HEK293T (cell line): Measurements from ENCODE around the gene RBM10.

Experiments used
- CTCF ChIA-PET: fragments of 350-600 bp; formaldehyde crosslinking; extraction: SDS; loops from one replicate; lab custom pipeline; 2021; ENCODE audit warnings: antibody characterized with exemption, inconsistent platforms; lab: Yijun Ruan, JAX
- POLR2A ChIA-PET: fragments of 350-600 bp; formaldehyde crosslinking; extraction: SDS; loops from one replicate; lab custom pipeline; 2020; ENCODE audit warnings: antibody characterized with exemption, inconsistent platforms; lab: Yijun Ruan, JAX
- DNase-seq: peaks from one replicate; pipeline ENCODE4 v3.0.0; 2012; ENCODE audit warnings: mixed read lengths; ENCODE audit errors: extremely low spot score
- ARNT ChIP-seq: fragments of 450-650 bp; IDR thresholded peaks from 2 replicates; pipeline ENCODE4 v1.6.1; 2017; ENCODE audit warnings: mild to moderate bottlenecking
- BHLHE40 ChIP-seq: fragments of 450-650 bp; IDR thresholded peaks from 2 replicates; pipeline ENCODE4 v1.6.1; 2016; ENCODE audit warnings: mild to moderate bottlenecking, moderate library complexity, borderline replicate concordance
- CTBP1 ChIP-seq: fragments of 450-650 bp; IDR thresholded peaks from 2 replicates; pipeline ENCODE4 v1.6.1; 2016; ENCODE audit warnings: borderline replicate concordance
- ELF4 ChIP-seq: fragments of 450-650 bp; IDR thresholded peaks from 2 replicates; pipeline ENCODE4 v1.6.1; 2017; ENCODE audit warnings: antibody characterized with exemption
- FOXA1 ChIP-seq: fragments of 450-650 bp; IDR thresholded peaks from 2 replicates; pipeline ENCODE4 v1.6.1; 2016; ENCODE audit warnings: mild to moderate bottlenecking
- FOXK2 ChIP-seq: fragments of 450-650 bp; IDR thresholded peaks from 2 replicates; pipeline ENCODE4 v1.6.1; 2016; ENCODE audit warnings: mild to moderate bottlenecking
- FOXM1 ChIP-seq: fragments of 450-650 bp; IDR thresholded peaks from 2 replicates; pipeline ENCODE4 v1.6.1; 2017; ENCODE audit warnings: mild to moderate bottlenecking, borderline replicate concordance
- HDGF ChIP-seq: fragments of 450-650 bp; IDR thresholded peaks from 2 replicates; pipeline ENCODE4 v1.6.1; 2017; ENCODE audit warnings: antibody characterized with exemption, borderline replicate concordance
- L3MBTL2 ChIP-seq: fragments of 450-650 bp; conservative IDR thresholded peaks from 2 replicates; pipeline ENCODE4 v1.6.1; 2016; ENCODE audit warnings: mild to moderate bottlenecking
- LEF1 ChIP-seq: fragments of 450-650 bp; IDR thresholded peaks from 2 replicates; pipeline ENCODE4 v1.6.1; 2017; ENCODE audit warnings: mild to moderate bottlenecking, borderline replicate concordance
- NFRKB ChIP-seq: fragments of 450-650 bp; IDR thresholded peaks from 2 replicates; pipeline ENCODE4 v1.6.1; 2016; ENCODE audit warnings: mild to moderate bottlenecking, moderate library complexity
- PKNOX1 ChIP-seq: fragments of 450-650 bp; IDR thresholded peaks from 2 replicates; pipeline ENCODE4 v1.6.1; 2016
- SP1 ChIP-seq: fragments of 450-650 bp; IDR thresholded peaks from 2 replicates; pipeline ENCODE4 v1.6.1; 2017
- SUZ12 ChIP-seq: fragments of 450-650 bp; IDR thresholded peaks from 2 replicates; pipeline ENCODE4 v1.6.1; 2016; ENCODE audit warnings: mild to moderate bottlenecking
- TARDBP ChIP-seq: fragments of 450-650 bp; IDR thresholded peaks from 2 replicates; pipeline ENCODE4 v1.6.1; 2016
- ZNF384 ChIP-seq: fragments of 450-650 bp; IDR thresholded peaks from 2 replicates; pipeline ENCODE4 v1.6.1; 2016

RBM10 gene

GRCh38 chrX:47233333-47234113 lies 88.5 kb downstream of the RBM10 start:
- peak; percentile 87 for DNase-seq
- POLR2A ChIA-PET = interaction anchor here (0.5 to 2.7 kb wide), 18 partner anchors 13 to 339 kb away, joined by 3 to 21 read pairs (median 4); no protein-coding TSS in a partner anchor
- TF ChIP-seq BHLHE40 (no peak), CTBP1 (no peak), SP1 (no peak), FOXK2 (no peak), NFRKB (peak; percentile 49; the same call in 1 of the 2 replicates), FOXM1 (no peak), ELF4 (no peak), FOXA1 (no peak), PKNOX1 (no peak), L3MBTL2 (peak; percentile 23; the same call in 1 of the 2 replicates)
- CTCF ChIA-PET = interaction anchor here (0.6 kb wide), 2 partner anchors 83 to 90 kb away, joined by 3 read pairs; no protein-coding TSS in a partner anchor

GRCh38 chrX:47234583-47234982 lies 89.6 kb downstream of the RBM10 start:
- TF ChIP-seq FOXK2 (no peak), ZNF384 (no peak), BHLHE40 (no peak), SUZ12 (no peak), SP1 (no peak), FOXA1 (no peak), NFRKB (no peak), CTBP1 (no peak), FOXM1 (no peak), TARDBP (no peak), LEF1 (no peak), ARNT (no peak), ELF4 (no peak), L3MBTL2 (no peak), PKNOX1 (no peak), HDGF (no peak)
- ChIA-PET POLR2A (no interaction called here), CTCF (no interaction called here)
- DNase-seq = no peak

- TF ChIP-seq NFRKB (no peak), SUZ12 (no peak), LEF1 (no peak), ELF4 (no peak), BHLHE40 (no peak), FOXM1 (no peak), HDGF (no peak), ARNT (no peak), L3MBTL2 (no peak), ZNF384 (no peak), FOXA1 (no peak), TARDBP (no peak), FOXK2 (no peak), CTBP1 (no peak), PKNOX1 (no peak), SP1 (no peak)
- DNase-seq = no peak
- CTCF ChIA-PET = interaction anchor here (0.6 kb wide), 1 partner anchor 573 kb away, joined by 3 read pairs; no protein-coding TSS in a partner anchor
- POLR2A ChIA-PET = no interaction called here
These were observed 90.7 kb downstream of the RBM10 start for GRCh38 chrX:47235691-47236103.
